ENCODE results near the gene EIF4E1B.

DNA sequence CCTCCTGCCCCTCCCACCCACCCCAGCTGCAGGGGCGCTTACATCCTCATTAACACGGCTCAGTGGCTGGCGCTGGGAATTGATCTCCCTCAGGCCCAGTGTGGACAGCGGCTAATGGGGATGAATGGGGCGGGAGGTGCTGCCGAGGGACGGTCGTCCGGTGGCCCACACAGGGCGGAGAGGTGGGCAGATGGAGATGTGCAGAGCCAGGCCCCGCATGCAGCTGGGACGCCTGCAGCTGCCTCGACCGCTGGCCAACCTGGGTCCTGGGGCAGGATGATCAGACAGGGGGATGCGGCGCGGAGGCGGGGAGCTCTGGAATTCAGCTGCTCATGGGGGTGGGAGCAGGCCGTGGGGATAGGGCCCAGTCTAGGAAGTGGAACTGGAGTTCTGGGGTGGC lies 34.4 kb downstream of the EIF4E1B start:
- no peak for TF ChIP-seq LEF1 (IDR thresholded peaks at IDR 0.05; ENCODE audit: borderline replicate concordance)
- TF ChIP-seq BHLHE40 (IDR thresholded peaks at IDR 0.05; ENCODE audit: borderline replicate concordance) = no peak
- TF ChIP-seq ZNF384 (IDR thresholded peaks at IDR 0.05) = no peak
- no peak for TF ChIP-seq FOXM1 (IDR thresholded peaks at IDR 0.05; ENCODE audit: borderline replicate concordance)
- TF ChIP-seq HDGF (IDR thresholded peaks at IDR 0.05; ENCODE audit: borderline replicate concordance) = no peak
- no peak for TF ChIP-seq SP1 (IDR thresholded peaks at IDR 0.05)
- TF ChIP-seq ELF4 (IDR thresholded peaks at IDR 0.05) = no peak
- TF ChIP-seq, protein P1, sequence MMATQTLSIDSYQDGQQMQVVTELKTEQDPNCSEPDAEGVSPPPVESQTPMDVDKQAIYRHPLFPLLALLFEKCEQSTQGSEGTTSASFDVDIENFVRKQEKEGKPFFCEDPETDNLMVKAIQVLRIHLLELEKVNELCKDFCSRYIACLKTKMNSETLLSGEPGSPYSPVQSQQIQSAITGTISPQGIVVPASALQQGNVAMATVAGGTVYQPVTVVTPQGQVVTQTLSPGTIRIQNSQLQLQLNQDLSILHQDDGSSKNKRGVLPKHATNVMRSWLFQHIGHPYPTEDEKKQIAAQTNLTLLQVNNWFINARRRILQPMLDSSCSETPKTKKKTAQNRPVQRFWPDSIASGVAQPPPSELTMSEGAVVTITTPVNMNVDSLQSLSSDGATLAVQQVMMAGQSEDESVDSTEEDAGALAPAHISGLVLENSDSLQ (IDR thresholded peaks at IDR 0.05) = no peak

All from HEK293T (cell line).